Suprapubic skin (tissue), 3 donors: ENCODE data around the gene DAZL.

Experiments used
- CTCF ChIP-seq, 2 donors: fragments of 200-600 bp in 1 of 2; fragments of 450-650 bp in 1 of 2; sonication (generic) in 1 of 2; IDR thresholded peaks; one replicate each; pipeline ENCODE4 v1.5.1; 2016 to 2019; ENCODE audit warnings: antibody characterized with exemption in 2 of 2, mild to moderate bottlenecking in 1 of 2, moderate library complexity in 1 of 2
- POLR2A ChIP-seq, 2 donors: fragments of 450-650 bp; IDR thresholded peaks; one replicate each; pipeline ENCODE4 v1.6.1; 2017; ENCODE audit warnings: antibody characterized with exemption in 2 of 2, mild to moderate bottlenecking in 2 of 2, moderate library complexity in 2 of 2

GRCh38 chr3:16587047-16587680, 18.1 kb downstream of the DAZL start:
- TF ChIP-seq POLR2A (IDR thresholded peaks at IDR 0.05) = no peak
- TF ChIP-seq CTCF (IDR thresholded peaks at IDR 0.05) = no peak
